ENCODE results near the gene CFAP68.

The CFAP68 gene

DNA sequence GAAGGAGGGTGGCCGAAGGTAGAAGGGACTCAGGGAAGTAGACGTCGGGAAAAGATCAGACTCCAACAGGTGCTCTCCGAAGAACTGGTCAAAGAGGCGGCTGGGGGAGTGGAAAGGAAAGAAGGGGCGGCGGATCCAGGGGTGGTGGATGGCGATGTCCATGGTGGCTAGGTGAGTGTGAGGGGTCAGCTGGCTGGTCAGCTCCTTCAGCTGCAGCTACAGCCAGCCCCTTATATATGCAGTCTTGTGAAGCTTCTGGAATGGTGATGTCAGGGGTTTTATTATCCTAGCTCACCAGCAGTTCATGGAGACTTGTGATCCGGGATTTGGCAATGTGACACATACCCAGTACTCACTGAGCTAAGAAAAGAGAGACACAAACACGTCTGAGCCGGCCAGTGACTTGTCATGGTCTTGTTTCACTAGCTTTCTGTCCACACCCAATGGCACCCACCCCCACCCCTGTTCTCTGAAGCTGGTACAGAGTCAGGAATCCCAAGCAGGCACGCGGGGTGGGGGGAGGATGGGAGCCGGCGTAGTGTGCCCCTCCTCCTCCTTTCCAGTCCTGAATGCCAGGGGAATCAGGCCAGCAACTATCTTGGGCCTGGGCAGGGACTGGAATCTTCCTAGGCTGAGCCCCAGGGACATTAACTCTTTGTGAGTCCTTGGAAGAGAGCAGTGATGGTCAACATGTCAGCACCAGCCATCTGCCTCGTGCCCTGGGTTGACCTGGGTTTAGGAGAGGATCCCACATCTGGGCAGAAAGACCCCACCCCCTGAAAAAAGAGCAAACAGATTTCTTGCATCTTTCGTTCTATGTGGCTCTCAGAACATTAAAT lies 32.4 kb downstream of the CFAP68 start, which contains the start of gene CRYAB:
CRYAB (minus strand) TSS at position 208 of the 839 bp plus-strand sequence; CDS start at position 162, 46 bp downstream.
- Histone ChIP-seq H3K4me3 (ENCODE audit: insufficient read length, low read depth) (no peak within 1 kb of the TSS), H3K27me3 (ENCODE audit: insufficient read depth, insufficient read length) (no peaks in the 10 kb centered on the region), H3K36me3 (ENCODE audit: insufficient read depth, insufficient read length, low read length) (no peaks in the 10 kb centered on the region), H3K9ac (ENCODE audit: insufficient read length, low read depth) (peak within 1 kb of the TSS; percentile 23), H3K9me3 (ENCODE audit: insufficient read depth, low read length) (no peaks in the 10 kb centered on the region), H3K4me1 (ENCODE audit: insufficient read depth, insufficient read length) (peaks cover 8% of the 10 kb centered on the region)
- TF ChIP-seq YY1 (IDR thresholded peaks at IDR 0.05; ENCODE audit: insufficient read depth, insufficient read length) (no peak), ZNF274 (IDR thresholded peaks at IDR 0.05; ENCODE audit: low read depth, low read length) (no peak), SUZ12 (IDR thresholded peaks at IDR 0.05; ENCODE audit: extremely low read depth, insufficient read depth, insufficient read length) (no peak)
- no peak for DNase-seq (ENCODE audit: low read depth, low spot score)

DNA sequence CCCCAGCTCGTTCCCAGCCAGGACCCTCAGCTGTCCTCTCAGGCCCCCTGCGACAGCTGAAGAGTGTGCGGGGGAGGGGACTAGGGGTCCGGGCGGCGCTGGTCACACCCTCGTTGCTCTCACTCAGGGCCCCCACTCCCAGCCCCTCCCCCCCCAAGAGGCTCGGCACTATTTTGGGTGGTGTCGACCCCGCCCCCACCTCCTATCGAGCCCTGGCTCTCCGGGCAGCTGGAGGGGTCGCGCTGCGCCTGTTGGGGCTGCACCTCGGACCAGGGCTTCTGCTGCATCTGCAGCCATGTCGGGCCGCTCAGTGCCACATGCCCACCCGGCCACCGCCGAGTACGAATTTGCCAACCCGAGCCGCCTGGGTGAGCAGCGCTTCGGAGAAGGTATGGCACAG lies 33.2 kb downstream of the CFAP68 start, which contains the start of gene HSPB2:
HSPB2 (plus strand) TSS at position 200 of the 400 bp plus-strand sequence; CDS start at position 296, 96 bp downstream.
- no peaks in the 10 kb centered on the region for H3K27me3 ChIP-seq (ENCODE audit: insufficient read depth, insufficient read length)
- TF ChIP-seq SUZ12 (IDR thresholded peaks at IDR 0.05; ENCODE audit: extremely low read depth, insufficient read depth, insufficient read length): no peak

DNA sequence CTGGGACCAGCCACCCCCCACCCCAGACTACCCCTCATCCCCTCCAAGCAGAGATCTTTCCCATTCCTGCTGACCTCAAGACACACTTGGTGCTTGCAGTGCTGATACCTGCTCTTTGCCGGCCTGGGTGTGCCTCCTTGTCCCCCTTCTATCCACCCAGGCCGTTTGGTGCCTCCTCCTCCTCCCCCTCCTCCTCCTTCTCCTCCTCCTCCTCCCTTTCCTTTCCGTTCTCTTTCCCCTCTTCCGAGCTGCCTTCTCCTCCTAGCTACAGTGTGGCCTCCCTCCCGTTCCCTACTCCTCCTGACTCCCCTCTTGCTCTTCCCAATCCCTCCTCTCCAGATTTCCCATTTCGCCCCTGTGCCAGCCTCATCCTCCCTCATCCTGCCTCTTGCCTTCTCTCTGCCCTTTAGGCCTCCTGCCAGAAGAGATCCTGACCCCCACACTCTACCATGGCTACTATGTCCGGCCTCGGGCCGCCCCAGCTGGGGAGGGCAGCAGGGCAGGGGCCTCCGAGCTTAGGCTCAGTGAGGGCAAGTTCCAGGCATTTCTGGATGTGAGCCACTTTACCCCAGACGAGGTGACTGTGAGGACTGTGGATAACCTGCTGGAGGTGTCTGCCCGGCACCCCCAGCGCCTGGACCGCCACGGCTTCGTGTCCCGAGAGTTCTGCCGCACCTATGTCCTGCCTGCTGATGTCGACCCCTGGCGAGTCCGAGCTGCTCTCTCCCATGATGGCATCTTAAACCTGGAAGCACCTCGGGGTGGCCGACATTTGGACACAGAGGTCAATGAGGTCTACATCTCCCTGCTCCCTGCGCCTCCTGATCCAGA lies 33.9 kb downstream of the CFAP68 start:
- no peaks in the 10 kb centered on the region for H3K36me3 ChIP-seq (ENCODE audit: insufficient read depth, insufficient read length, low read length)
- no peaks in the 10 kb centered on the region for H3K27me3 ChIP-seq (ENCODE audit: insufficient read depth, insufficient read length)
- H3K9ac ChIP-seq (ENCODE audit: insufficient read length, low read depth): no peak overlapping the region
- no peak for DNase-seq (ENCODE audit: low read depth, low spot score)
- no peak for TF ChIP-seq YY1 (IDR thresholded peaks at IDR 0.05; ENCODE audit: insufficient read depth, insufficient read length)
- TF ChIP-seq ZNF274 (IDR thresholded peaks at IDR 0.05; ENCODE audit: low read depth, low read length): no peak
- no peaks in the 10 kb centered on the region for H3K9me3 ChIP-seq (ENCODE audit: insufficient read depth, low read length)
- H3K4me3 ChIP-seq (ENCODE audit: insufficient read length, low read depth): no peak overlapping the region
- peaks cover 8% of the 10 kb centered on the region for H3K4me1 ChIP-seq (ENCODE audit: insufficient read depth, insufficient read length)

More for the DNA sequence above, 33.2 kb downstream of the CFAP68 start, which contains the start of gene HSPB2:
- DNase-seq (ENCODE audit: low read depth, low spot score): no peak
- H3K9me3 ChIP-seq (ENCODE audit: insufficient read depth, low read length): no peaks in the 10 kb centered on the region
- H3K4me3 ChIP-seq (ENCODE audit: insufficient read length, low read depth): no peak within 1 kb of the TSS
- H3K4me1 ChIP-seq (ENCODE audit: insufficient read depth, insufficient read length): peaks cover 8% of the 10 kb centered on the region
- H3K36me3 ChIP-seq (ENCODE audit: insufficient read depth, insufficient read length, low read length): no peaks in the 10 kb centered on the region
- peak within 1 kb of the TSS; percentile 23 for H3K9ac ChIP-seq (ENCODE audit: insufficient read length, low read depth)

DNA sequence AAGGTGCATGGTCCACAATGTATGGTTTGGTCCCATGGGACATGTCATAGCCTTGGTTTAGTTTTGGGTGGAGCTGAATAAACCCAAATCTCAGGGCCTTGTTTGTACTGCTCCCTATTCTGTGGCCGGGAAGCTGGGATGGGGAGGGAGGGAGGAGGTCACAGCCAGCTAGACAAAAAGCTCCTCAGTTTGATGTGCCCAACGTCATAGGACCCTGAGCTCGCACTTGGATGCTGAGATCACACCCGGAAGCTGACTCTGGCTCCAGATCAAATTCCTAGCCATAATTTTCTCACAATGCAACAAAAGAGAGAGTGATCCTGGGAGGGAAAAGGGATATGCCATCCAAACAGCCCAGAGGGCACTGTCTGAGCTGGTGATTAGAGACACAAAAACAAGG lies 34.7 kb downstream of the CFAP68 start:
- H3K9me3 ChIP-seq (ENCODE audit: insufficient read depth, low read length): no peaks in the 10 kb centered on the region
- no peaks in the 10 kb centered on the region for H3K36me3 ChIP-seq (ENCODE audit: insufficient read depth, insufficient read length, low read length)
- H3K4me3 ChIP-seq (ENCODE audit: insufficient read length, low read depth): no peak overlapping the region
- H3K27me3 ChIP-seq (ENCODE audit: insufficient read depth, insufficient read length): no peaks in the 10 kb centered on the region
- H3K9ac ChIP-seq (ENCODE audit: insufficient read length, low read depth): no peak overlapping the region
- TF ChIP-seq YY1 (IDR thresholded peaks at IDR 0.05; ENCODE audit: insufficient read depth, insufficient read length) (no peak), SUZ12 (IDR thresholded peaks at IDR 0.05; ENCODE audit: extremely low read depth, insufficient read depth, insufficient read length) (no peak), ZNF274 (IDR thresholded peaks at IDR 0.05; ENCODE audit: low read depth, low read length) (no peak)
- peaks cover 8% of the 10 kb centered on the region for H3K4me1 ChIP-seq (ENCODE audit: insufficient read depth, insufficient read length)
- no peak for DNase-seq (ENCODE audit: low read depth, low spot score)

DNA sequence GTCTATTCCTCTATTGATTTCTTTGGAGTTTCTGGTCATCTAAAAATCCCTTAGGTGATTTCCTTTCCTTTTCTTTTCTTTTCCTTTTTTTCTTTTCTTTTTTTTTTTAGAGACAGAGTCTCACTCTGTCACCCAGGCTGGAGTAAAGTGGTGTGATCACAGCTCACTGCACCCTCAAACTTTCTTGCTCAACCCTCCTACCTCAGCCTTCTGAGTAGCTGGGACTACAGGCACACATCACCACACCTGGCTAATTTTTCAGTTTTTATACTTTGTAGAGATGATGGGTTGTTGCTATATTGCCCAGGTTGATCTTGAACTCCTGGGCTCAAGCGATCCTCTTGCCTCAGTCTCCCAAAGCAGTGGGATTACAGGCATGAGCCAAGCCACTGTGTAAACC lies 37.4 kb downstream of the CFAP68 start:
- Histone ChIP-seq H3K27me3 (ENCODE audit: insufficient read depth, insufficient read length) (no peaks in the 10 kb centered on the region), H3K4me1 (ENCODE audit: insufficient read depth, insufficient read length) (peaks cover 5% of the 10 kb centered on the region), H3K9ac (ENCODE audit: insufficient read length, low read depth) (no peak overlapping the region), H3K9me3 (ENCODE audit: insufficient read depth, low read length) (no peaks in the 10 kb centered on the region), H3K4me3 (ENCODE audit: insufficient read length, low read depth) (no peak overlapping the region), H3K36me3 (ENCODE audit: insufficient read depth, insufficient read length, low read length) (no peaks in the 10 kb centered on the region)
- DNase-seq (ENCODE audit: low read depth, low spot score): no peak
- TF ChIP-seq ZNF274 (IDR thresholded peaks at IDR 0.05; ENCODE audit: low read depth, low read length) (no peak), YY1 (IDR thresholded peaks at IDR 0.05; ENCODE audit: insufficient read depth, insufficient read length) (no peak), SUZ12 (IDR thresholded peaks at IDR 0.05; ENCODE audit: extremely low read depth, insufficient read depth, insufficient read length) (no peak)

DNA sequence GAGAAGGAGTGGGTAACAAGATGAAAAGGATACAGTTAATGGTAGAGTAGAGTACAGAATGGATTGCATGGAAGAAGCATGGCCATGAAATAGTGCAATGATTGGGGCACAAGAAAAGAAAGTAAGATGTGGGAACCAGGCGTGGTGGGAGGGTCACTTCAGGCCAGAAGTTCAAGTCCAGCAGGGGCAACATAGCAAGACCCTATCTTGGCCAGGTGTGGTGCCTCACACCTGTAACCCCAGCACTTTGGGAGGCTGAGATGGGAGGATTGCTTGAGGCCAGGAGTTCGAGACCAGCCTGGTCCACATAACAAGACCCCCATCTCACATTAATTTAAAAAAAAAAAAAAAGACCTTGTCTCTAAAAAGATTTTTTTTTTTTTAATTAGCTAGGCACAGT lies 38.0 kb downstream of the CFAP68 start:
- no peak for DNase-seq (ENCODE audit: low read depth, low spot score)
- H3K4me1 ChIP-seq (ENCODE audit: insufficient read depth, insufficient read length): peaks cover 4% of the 10 kb centered on the region
- TF ChIP-seq SUZ12 (IDR thresholded peaks at IDR 0.05; ENCODE audit: extremely low read depth, insufficient read depth, insufficient read length): no peak
- no peak for TF ChIP-seq ZNF274 (IDR thresholded peaks at IDR 0.05; ENCODE audit: low read depth, low read length)
- TF ChIP-seq YY1 (IDR thresholded peaks at IDR 0.05; ENCODE audit: insufficient read depth, insufficient read length): no peak

DNA sequence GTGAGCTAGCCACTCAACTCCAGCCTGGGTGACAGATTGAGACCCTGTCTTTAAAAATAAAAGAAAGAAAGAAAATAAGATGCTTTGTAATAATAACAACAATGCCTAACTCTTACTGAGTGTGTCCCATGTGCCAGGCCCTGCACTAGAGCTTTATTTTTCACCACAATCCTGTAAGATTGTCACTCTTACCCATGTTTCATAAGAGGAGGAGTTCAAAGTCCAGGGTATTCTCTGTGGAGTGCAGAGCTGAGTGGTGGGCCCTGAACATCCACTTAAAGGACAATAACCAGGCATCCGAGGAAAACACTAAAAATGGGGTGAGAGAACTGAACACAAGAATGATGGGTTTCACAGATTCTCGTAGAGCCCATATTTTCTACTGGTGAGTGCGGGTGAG lies 38.4 kb downstream of the CFAP68 start:
- Histone ChIP-seq H3K27me3 (ENCODE audit: insufficient read depth, insufficient read length) (no peaks in the 10 kb centered on the region), H3K4me1 (ENCODE audit: insufficient read depth, insufficient read length) (peaks cover 4% of the 10 kb centered on the region), H3K4me3 (ENCODE audit: insufficient read length, low read depth) (no peak overlapping the region), H3K9ac (ENCODE audit: insufficient read length, low read depth) (no peak overlapping the region), H3K9me3 (ENCODE audit: insufficient read depth, low read length) (no peaks in the 10 kb centered on the region), H3K36me3 (ENCODE audit: insufficient read depth, insufficient read length, low read length) (no peaks in the 10 kb centered on the region)
- DNase-seq (ENCODE audit: low read depth, low spot score): no peak
- TF ChIP-seq SUZ12 (IDR thresholded peaks at IDR 0.05; ENCODE audit: extremely low read depth, insufficient read depth, insufficient read length) (no peak), ZNF274 (IDR thresholded peaks at IDR 0.05; ENCODE audit: low read depth, low read length) (no peak), YY1 (IDR thresholded peaks at IDR 0.05; ENCODE audit: insufficient read depth, insufficient read length) (no peak)

More for the DNA sequence above, 38.0 kb downstream of the CFAP68 start:
- Histone ChIP-seq H3K9me3 (ENCODE audit: insufficient read depth, low read length) (no peaks in the 10 kb centered on the region), H3K27me3 (ENCODE audit: insufficient read depth, insufficient read length) (no peaks in the 10 kb centered on the region), H3K36me3 (ENCODE audit: insufficient read depth, insufficient read length, low read length) (no peaks in the 10 kb centered on the region), H3K9ac (ENCODE audit: insufficient read length, low read depth) (no peak overlapping the region), H3K4me3 (ENCODE audit: insufficient read length, low read depth) (no peak overlapping the region)

Measured in NT2/D1 (cell line).